ENCODE data around the gene ZBTB20.
"Not testable (repeated sequence)": the region's sequence is repeated elsewhere in the genome, so short reads cannot be mapped to it uniquely, and the experiment has no call there.

Gene ZBTB20

DNA sequence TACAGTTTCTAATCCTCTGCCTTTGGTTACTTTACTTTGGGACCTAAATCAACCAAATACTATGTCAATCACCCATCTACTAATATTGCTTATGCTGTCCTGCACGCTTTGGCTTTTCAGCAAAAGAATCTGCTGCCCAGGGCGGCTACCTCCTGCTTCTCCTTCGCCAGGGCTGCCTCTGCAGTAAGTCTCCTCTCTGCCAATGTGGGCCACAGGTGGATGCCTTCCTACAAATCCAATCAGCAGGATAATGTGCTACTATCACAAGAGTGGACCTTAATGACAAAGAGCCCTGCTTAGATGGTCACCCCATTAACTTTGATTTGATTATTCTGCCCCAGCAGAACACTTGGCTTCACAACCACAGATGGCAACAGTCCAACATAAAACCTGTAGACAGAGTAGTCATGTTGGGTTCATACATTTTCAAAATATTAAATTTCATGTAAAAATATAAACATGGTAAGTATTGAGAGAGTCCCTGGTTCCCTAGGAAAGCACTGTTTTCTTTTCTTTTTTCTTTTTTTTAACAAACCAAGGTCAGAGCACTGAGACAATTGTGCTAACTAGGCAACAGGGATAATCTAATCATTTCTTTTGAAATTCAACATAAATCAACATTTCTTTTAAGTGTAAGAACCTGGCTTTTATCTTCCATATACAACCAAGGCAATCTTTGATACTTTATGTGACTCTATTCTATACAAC, 298.3 kb downstream of the ZBTB20 start:
- no peak for DNase-seq (ENCODE audit: insufficient read length, low spot score)
- no peak for FAIRE-seq

DNA sequence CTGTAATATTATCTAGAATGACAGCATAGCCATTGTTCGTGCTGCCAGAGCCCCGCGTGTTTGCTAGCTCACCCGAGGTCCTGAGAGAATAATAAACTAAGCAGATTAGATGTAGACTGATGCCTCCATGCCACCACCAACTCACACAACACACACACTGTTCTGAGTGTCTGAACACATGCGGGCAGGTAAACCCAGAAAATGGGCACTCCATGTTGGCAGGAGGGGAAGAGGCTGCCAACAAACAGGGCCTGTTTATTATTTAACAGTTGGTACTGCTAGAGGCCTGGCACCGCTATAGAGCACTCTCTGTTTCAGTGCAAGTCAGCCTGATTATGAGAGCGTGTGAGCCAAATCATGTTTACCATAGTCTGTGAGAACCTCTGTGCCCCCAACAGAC, 299.0 kb downstream of the ZBTB20 start:
- DNase-seq (ENCODE audit: insufficient read length, low spot score) (no peak), FAIRE-seq (no peak)

DNA sequence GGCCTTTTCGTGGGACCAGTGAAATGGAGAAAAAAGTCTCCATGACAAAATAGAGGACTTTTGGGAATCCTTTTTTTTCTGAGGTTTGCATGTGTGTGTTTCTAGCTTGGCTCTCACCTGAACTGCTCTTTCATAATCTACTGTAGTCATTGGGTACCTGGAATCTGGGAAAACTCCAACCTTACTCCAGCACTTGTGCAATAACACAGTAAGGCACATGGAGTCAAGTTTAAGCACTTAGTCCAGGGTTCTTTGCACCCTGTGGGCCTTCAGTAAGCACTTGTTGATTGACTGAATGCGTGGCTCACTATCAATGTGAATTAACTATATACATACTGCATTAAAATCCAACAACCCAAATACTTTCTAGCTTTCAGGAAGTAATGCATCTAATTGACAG, 299.5 kb downstream of the ZBTB20 start:
- DNase-seq (ENCODE audit: insufficient read length, low spot score) (no peak), FAIRE-seq (no peak)

DNA sequence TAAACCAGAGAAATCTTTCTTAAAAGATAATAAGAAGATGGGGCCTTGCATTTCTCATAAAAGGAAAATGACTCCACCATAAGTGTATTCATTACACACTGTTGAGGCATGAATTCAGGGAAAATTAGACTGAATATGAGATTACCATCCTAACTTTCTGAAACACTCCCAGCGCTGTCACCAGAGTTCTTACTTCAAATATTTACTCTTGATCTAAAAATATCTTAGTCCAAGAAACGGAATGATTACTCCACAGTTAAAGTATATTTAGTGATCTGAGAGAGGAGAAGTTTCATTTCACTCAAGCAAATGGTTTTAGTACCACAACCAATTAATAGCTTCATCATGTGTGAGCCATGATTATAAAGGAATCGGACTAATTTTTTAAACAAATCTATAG, 300.3 kb downstream of the ZBTB20 start:
- DNase-seq (ENCODE audit: insufficient read length, low spot score) (no peak), FAIRE-seq (no peak)

DNA sequence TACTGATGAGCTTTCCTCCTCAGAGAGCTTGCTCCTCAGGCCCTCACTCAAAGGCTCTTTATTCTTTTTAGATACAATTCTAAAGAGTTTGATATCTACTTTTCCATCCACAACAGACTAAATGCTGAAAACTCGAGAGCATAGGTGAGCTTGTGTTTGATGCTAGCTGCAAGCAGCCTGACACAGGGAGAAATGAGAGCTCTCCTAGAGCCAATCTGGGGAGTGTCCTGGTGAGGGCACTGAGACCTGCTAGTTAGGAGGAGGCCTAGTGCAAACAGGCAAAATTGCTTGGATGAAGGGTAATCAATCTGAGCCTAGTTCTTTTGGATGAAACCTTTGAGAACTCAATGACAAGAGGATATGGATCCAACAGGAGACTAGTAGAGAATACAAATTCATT, 300.8 kb downstream of the ZBTB20 start:
- no peak for DNase-seq (ENCODE audit: insufficient read length, low spot score)

DNA sequence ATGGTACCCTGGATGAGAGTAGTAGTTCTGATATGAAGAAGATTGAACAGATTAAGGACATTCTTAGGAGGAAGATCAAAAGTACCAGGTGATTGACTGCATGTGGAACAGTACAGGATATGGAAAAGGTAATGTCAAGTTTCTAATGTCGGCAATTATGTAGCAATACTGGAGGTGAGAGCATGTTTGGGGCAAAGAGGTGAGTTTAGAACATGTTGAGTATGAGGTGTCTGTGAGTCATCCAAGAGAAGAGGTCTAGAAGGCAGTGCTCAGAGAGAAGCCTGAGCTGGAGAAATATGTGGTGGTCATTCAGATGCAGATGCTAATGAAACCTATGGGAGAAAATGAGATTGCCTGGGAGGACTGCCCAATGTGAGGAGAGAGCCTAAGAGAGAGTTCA, 305.6 kb downstream of the ZBTB20 start:
- DNase-seq (ENCODE audit: insufficient read length, low spot score) (no peak), FAIRE-seq (no peak)

More for the DNA sequence above, 300.8 kb downstream of the ZBTB20 start:
- no peak for FAIRE-seq

DNA sequence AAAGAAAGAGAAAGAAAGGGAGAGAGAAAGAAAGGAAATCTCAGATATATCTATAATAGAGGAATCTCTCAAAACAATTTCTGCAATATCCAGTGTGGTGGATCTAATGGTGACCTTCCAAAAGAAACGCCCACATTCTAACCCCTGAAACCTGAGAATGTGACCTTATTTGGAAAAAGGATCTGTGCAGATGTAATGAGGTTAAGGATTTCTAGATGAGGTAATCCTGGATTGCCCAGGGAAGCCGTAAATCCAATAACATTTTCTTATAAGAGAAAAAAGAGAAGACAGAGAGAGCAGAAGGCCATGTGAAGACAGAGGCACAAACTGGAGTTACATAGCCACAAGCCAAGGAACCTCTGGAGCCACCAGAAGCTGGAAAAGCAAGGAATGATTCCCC, 307.6 kb downstream of the ZBTB20 start:
- DNase-seq (ENCODE audit: insufficient read length, low spot score): no peak
- FAIRE-seq: no peak

DNA sequence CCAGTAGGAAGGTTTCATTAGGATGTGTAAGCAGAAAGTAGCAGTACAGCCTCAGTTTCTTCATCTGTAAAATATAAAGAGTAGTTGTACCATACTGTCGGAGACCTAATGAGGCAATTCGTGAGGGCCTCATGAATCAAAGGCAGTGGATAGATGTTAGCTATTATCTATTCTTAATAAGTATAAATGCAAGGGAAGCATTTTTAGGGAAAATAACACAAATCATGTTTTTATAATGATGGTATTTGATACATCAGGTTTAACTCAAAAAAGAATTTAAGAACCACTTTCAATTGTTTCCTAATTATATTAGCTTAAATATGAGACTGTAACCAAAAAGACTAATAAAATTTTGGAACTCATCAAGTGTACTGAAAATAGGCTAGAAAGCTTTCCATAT, 309.1 kb downstream of the ZBTB20 start:
- DNase-seq (ENCODE audit: insufficient read length, low spot score) (no peak), FAIRE-seq (no peak)

DNA sequence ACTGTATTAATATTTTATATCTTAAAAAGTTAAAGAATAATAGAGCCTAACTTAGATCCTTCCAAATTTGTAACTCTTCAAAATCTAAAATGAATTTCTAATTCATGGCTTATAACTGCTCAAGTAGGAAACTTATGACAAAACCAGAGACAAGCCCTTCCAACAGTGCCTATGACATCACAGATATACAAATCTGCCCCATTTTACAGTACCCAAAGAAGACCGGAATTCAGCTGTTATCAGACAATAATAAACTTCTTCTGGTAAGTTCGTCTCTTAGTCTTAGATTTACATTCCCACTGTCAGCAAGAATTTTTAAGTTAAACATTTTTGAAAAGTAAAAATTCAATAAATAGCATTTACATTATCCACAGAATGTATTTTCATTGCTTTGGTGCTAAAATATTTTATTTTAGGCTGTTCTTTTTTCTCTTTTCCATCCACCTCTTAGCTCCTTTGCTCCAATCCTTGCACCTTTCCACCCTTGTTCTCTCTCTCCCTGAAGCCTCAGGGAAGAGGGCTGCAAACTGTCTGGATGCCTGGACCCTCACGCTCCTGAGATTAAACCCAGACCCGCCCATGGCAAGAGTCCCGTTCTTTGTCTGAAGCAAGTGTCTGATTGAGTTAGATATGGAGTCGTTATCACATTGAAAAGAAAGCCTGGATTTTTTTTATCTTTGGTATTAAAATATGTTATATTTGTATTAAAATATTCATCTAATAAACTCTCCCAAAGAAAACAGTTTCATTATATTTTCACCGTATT, 312.7 kb downstream of the ZBTB20 start:
- no peak for FAIRE-seq

DNA sequence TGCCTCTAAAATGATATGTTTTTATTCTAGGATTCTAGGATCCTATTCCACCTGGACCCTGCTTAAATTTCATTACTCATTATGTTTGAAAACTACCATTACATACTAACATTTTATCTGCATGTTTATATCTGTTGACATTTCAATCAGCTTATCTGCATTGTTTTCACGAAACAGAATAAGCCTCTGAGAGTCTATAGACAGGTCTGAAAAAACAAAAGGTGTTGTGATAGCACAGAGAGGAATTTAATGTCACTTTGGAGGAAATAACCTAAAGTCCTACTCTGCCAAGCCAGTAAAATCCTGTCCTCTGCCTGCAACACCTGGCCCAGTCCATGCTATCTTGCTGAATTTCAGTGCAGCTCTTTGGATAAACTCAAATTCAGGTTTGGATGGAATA, 315.2 kb downstream of the ZBTB20 start:
- FAIRE-seq: no peak
- no peak for DNase-seq (ENCODE audit: insufficient read length, low spot score)

More for the DNA sequence above, 312.7 kb downstream of the ZBTB20 start:
- DNase-seq (ENCODE audit: insufficient read length, low spot score): no peak

DNA sequence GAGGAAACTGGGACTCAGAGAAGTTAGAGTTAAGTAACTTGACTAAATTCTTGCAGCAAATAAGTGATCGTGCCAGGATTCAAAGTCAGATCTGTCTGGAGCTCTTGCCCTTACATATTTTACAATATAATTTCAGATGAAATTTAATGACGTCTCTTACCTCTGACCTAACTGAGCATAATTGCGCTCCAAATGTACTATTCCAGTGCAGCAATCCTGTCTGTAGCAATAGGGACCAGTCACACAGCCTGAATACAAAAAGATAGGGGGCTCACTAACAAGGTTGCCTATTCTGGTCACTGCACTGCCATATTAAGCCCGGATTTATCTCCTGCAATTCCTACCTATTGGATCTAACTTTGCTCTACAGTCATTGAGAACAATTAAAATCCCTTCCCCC, 316.4 kb downstream of the ZBTB20 start:
- FAIRE-seq (no peak), DNase-seq (ENCODE audit: insufficient read length, low spot score) (no peak)

DNA sequence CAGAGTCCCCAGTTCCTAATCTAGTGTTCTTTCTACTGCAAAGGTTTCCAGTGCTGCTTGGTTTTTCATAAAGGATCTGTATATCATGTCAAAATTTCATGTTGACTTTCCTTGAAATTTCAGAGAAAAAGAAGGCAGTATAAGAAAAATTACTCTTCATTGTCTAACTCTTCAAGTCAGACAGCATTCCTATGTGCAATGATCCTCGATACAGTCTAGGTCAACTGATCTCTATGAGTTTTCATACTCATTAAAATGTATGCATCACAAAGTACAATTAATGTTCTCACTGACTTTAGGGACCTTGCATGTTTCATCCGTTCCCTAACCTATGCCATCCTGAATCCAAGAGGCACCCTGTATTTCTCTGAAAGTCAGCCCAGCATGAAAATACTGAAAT, 317.3 kb downstream of the ZBTB20 start:
- FAIRE-seq: no peak
- DNase-seq (ENCODE audit: insufficient read length, low spot score): no peak

DNA sequence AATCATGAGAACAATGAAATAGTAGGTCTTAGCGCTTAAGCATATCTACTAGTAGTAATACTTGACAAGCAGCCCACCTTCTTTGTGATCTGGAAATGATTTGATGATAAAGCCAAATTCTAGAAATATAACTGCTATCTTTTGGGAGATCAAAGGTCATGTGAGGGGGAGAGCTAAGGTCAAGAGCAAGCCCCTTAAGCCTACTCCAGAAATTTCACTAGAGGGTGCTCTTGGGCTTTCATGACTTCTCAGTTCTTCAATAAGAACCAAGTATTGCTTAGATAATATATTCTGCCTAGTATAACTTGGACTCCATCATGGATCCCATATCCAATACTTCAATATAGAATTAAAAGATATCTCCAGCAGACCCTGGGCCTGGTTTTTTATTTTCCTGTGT, 319.6 kb downstream of the ZBTB20 start:
- FAIRE-seq: no peak
- DNase-seq (ENCODE audit: insufficient read length, low spot score): no peak

DNA sequence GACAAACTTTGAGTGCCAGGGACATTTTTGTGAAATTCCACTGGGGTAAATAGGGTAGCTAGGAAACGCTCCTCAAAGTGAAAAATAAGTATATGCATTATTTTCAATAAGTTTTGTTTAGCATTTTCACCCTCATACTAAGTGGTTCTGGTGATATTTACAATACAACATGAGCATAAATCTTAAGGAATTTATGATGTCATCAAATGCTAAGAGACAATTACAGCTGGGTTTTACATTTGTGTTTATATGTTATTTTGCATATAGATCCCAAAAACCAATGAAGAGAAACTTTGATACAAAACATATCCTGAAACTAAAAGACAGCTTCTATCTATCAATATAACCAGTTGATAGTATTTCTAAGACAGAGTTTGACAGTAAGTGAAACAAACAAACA, 323.1 kb downstream of the ZBTB20 start:
- DNase-seq (ENCODE audit: insufficient read length, low spot score) (no peak), FAIRE-seq (no peak)

DNA sequence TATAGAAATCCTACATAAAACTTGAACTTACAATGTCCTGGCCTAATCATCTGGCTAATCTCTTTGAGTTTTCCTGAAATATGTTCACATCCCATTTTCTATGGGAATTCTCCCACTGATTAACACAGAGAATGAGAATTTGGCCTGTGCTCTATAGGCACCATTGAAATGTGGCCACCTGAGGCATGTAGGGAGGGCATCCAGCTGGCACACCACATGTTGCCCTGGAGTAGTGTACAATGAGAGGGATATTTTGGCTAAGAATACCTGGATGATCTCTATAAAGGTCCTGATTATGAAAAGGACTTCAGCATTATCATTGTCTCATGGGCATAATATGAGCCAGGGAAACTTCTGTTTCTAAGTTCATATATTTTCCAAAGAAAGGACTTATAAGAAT, 324.0 kb downstream of the ZBTB20 start:
- DNase-seq (ENCODE audit: insufficient read length, low spot score): no peak
- no peak for FAIRE-seq

DNA sequence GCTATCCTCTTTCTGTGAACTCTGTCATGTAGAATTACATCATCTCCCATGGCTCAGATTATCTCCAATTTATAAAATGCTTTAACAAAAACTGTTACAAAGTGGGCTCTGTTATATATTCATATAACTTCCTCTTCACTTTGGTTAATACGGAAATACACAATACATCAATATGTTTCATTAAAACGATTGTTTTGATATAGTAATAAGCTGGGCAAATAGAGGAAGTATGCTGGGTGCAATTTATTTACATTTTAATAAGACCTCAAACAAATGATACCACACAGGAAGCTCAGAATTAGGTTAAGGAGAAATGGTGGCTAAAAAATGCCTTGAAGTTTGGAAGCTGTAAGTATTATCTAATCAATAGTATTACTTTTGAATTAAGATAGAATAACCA, 331.0 kb downstream of the ZBTB20 start:
- DNase-seq (ENCODE audit: insufficient read length, low spot score) (no peak), FAIRE-seq (no peak)

DNA sequence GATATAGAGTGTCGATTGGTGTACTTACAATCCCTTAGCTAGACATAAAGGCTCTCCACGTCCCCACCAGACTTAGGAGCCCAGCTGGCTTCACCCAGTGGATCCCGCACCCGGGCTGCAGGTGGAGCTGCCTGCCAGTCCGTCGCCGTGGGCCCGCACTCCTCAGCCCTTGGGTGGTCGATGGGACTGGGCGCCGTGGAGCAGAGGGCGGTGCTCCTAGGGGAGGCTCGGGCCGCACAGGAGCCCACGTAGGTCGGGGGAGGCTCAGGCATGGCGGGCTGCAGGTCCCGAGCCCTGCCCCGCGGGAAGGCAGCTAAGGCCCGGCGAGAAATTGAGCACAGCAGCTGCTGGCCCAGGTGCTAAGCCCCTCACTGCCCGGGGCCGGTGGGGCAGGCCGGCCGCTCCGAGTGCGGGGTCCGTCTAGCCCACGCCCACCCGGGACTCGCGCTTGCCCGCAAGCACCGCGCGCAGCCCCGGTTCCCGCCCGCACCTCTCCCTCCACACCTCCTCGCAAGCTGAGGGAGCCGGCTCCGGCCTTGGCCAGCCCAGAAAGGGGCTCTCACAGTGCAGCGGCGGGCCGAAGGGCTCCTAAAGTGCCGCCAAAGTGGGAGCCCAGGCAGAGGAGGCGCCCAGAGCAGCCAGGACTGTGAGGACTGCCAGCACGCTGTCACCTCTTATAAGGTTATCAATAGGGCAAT, 334.4 kb downstream of the ZBTB20 start:
- DNase-seq (ENCODE audit: insufficient read length, low spot score); FAIRE-seq: not testable (repeated sequence)

DNA sequence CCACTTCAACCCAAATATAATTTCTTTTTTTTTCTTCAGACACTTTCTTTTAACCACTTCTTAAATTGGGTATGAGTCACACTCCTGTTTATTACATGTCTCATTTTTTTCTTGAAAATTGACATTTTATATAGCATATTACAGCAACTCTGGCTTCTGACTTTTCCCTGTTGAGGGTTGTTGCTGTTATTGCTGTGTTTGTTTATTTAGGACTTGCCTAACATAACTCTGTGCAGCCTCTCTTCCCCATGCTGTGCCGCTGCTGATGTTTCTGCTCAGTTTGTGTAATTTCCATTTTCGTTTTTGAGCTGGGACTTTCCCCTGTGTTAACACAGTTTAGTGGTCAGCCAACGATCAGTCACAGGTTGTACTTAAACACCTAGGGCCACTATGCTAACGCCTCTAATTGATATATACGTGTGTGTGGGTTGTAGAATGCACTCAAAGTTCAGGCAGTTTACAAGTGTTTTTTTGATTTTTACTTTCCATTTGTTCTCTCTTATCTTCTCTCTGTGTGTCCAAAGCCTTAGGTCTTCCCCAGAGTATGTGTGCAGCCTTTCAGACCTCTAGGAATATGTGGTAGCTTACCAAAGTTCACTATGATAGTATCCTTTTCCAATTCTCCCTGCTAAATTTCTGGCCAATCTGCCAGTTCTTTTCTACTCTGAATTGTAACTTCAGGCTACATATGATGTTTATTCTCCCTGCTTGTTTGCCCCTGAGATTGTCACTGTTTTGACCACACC, 337.2 kb downstream of the ZBTB20 start:
- FAIRE-seq (no peak), DNase-seq (ENCODE audit: insufficient read length, low spot score) (no peak)

DNA sequence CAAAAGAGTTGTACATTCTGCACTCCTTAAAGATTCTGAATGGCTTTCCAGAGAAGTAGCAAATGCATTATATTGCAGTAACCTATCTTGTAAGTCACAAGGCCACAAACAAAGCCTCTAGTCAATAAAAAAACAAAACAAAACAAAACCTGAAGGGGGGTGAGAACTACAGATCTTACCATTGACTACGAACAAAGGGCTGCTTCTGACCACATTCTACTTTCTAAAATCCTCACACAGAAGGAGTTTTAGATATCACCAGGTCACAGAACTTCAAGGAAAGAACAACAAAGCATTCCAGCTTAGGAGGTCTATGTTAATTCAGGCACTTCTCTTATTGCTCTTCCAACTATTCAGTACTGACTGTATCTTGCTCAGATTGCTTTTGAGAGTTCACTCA, 343.0 kb downstream of the ZBTB20 start:
- no peak for FAIRE-seq
- no peak for DNase-seq (ENCODE audit: insufficient read length, low spot score)

DNA sequence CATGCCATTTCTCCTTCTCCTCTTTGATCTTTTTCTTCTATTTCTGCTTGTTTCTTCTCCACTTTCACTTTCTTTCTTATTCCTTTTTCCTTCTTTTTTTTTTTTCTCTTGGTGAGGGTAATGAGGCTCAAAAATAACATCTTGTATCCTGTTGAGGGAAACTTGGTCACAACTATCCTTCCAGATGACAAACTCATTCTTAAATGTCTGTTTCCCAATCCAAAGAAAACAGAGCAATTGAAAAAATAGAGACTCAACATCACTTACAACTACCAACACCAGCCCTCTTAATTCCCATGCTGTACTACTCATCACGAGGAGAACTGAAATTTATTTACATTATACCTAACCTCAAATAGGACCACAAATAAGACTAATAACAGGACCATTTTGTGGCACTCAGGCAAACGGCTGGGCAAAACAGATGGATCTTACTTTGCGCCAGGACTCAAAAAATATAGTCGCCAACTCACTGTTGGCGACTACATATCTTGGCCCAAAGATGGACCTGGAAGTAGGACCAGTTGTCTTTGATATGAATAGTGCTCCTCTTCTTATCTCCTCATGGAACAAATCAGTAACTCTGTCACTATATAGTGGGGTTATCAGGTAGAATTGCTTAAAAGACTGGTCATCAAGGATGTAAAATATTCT, 343.9 kb downstream of the ZBTB20 start:
- FAIRE-seq (peak; percentile 9), DNase-seq (ENCODE audit: insufficient read length, low spot score) (no peak)
